ENCODE measurements around the gene PERCC1. TPM values are rescaled to one million over a fixed set of nuclear protein-coding genes. Genes with fewer than 3 reads are reported as not detected.

The PERCC1 gene
- total RNA-seq, 1 donor from 2014 or later = 0.33 TPM

DNA sequence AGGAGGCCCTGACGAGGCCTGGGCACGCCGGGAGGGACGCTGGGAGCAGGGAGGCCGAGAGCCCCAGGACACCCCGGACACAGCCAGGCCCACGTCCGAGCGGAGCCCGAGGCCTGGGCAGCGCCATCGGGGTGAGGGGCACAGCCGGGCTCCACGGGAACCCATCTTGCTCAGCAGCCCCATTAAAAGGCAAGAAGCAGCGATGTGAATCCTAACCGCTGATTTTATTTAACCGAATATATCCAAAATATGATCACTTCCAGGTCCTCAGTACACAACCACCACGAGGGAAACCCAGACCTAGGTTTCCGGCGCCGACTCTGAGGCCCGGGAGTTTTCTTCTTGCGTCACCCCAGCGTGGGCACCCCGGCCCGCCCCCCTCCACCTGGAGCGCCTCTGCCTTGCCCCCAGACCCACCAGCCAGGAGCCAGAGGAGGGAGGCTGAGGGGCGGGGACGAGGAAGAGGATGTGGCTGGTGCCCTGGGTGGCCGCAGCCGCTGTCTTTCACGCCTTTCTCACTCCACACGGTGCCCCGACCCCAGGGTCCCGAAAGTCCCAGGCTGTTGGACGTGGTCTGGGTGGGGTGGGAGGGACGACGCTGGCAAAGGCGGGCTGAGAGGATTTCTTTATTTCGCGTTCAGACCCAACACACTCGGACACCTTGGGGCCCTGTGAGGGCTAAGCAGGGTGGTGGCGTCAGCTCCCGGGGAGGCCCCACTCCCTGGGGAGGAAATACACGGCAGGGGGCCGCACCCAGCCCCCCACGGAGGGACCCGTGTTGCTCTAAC, 14.0 kb downstream of the PERCC1 start:
- Mint-ChIP-seq H3K27ac (peak overlapping the region; percentile 50), H3K4me3 (peak overlapping the region; percentile 19), H3K27me3 (no peaks in the 10 kb centered on the region), H3K4me1 (peaks cover 7% of the 10 kb centered on the region), H3K36me3 (ENCODE audit: low read depth) (peaks cover 27% of the 10 kb centered on the region), H3K9me3 (no peaks in the 10 kb centered on the region)
- no peak for DNase-seq
- POLR2A ChIA-PET = interaction anchor here (1.2 to 3.8 kb wide), 5 partner anchors 12 to 66 kb away, joined by 3 to 30 read pairs (median 11); partner anchors contain the start of genes TELO2 and UQCC4
- intact Hi-C loops (cut with micrococcal nuclease) = loop anchor here (1.0 kb wide), 1 partner anchor 13 kb away; no protein-coding TSS in a partner anchor
- CTCF ChIA-PET = no interaction called here
- TF ChIP-seq, protein P1, sequence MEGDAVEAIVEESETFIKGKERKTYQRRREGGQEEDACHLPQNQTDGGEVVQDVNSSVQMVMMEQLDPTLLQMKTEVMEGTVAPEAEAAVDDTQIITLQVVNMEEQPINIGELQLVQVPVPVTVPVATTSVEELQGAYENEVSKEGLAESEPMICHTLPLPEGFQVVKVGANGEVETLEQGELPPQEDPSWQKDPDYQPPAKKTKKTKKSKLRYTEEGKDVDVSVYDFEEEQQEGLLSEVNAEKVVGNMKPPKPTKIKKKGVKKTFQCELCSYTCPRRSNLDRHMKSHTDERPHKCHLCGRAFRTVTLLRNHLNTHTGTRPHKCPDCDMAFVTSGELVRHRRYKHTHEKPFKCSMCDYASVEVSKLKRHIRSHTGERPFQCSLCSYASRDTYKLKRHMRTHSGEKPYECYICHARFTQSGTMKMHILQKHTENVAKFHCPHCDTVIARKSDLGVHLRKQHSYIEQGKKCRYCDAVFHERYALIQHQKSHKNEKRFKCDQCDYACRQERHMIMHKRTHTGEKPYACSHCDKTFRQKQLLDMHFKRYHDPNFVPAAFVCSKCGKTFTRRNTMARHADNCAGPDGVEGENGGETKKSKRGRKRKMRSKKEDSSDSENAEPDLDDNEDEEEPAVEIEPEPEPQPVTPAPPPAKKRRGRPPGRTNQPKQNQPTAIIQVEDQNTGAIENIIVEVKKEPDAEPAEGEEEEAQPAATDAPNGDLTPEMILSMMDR (IDR thresholded peaks at IDR 0.05) = no peak
- ATAC-seq (ENCODE audit: low read depth) = peak; percentile 63

DNA sequence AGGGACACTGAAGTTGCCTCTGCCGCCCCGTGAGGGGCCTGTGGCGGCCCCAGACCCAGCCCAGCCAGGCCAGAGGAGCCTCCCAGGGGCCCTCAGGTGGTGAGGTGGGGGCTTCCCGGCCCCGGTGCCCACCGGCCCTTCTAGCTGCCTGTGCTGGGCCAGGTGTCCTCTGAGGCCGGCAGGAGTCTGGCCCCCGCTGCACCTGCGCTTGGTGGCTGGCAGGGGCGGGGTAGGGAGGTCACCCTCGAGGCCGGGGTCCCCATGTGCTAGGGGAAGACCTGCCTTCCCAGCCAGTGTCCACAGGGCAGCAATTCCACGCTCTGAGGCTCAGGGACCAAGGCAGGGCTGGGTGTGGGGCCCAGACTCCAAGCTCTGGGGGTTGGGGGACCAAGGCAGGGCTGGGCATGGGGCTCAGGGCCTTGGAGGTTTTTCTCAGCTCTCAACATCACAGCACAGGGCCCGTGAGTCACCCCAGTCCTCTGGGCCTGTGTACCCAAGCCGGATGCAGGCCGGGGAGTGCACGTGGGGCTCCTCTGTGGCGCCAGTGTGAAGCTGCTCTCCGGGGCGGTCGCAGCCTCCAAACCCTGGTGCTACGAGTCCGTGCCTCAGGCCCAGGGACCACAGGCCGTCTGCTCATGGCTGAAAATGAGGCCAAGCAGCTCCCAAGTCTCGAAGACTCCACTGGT, 14.8 kb downstream of the PERCC1 start:
- Mint-ChIP-seq H3K36me3 (ENCODE audit: low read depth) (peaks cover 32% of the 10 kb centered on the region), H3K27ac (peak overlapping the region; percentile 30), H3K9me3 (no peaks in the 10 kb centered on the region), H3K27me3 (no peaks in the 10 kb centered on the region), H3K4me3 (no peak overlapping the region), H3K4me1 (peaks cover 7% of the 10 kb centered on the region)
- POLR2A ChIA-PET = interaction anchor here (1.6 to 3.8 kb wide), 4 partner anchors 13 to 47 kb away, joined by 4 to 30 read pairs (median 12); partner anchors contain the start of genes TELO2 and UQCC4
- DNase-seq (no peak), ATAC-seq (ENCODE audit: low read depth) (peak; percentile 54)
- CTCF ChIA-PET = no interaction called here
- TF ChIP-seq, protein P1 (IDR thresholded peaks at IDR 0.05) = no peak
- intact Hi-C loops (cut with micrococcal nuclease) = loop anchor here (1.0 kb wide), 1 partner anchor 13 kb away; no protein-coding TSS in a partner anchor

DNA sequence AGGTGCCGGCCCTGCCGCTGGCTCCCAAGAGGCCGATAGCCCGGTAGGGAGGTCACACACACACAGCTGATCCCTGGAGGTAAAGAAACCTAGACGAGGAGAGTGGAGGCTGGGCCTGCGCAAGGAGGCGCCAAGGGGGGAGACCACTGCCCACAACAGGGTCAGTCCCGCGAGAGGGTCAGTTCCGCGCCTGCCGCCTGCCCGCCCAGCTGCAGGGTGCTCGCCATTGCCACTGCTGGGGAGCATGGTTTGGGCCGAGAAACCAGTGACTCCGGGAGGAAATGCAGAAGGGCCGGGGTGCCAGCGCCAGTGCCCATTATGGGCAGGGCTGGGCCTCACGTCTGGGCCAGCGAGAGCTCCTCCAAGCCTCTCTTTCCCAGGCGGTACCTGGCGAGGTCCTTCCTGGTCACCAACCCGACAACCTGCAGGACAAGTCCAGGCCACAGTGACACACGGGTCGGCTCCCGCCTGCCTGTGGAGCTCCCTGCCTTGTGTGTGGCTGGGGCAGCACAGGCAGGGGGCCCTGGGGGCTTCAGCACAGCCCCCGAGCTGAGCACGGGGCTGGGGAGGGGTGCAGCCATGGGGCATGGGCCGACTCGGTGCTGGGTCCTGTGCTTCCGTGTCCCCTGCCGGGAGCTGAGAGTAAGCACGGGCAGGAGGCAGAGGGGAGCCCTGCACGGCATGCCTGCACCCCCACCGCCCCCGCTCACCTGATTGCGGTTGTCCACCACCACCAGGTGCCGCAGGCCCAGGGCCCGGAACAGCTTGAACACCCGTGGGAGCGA, 15.6 kb downstream of the PERCC1 start:
- DNase-seq (no peak), ATAC-seq (ENCODE audit: low read depth) (no peak)
- TF ChIP-seq, protein P1 (IDR thresholded peaks at IDR 0.05) = no peak
- ChIA-PET CTCF (no interaction called here), POLR2A (interaction anchor here (1.2 to 3.8 kb wide), 5 partner anchors 10 to 46 kb away, joined by 3 to 30 read pairs (median 11); partner anchors contain the start of genes TELO2 and UQCC4)
- H3K4me1 Mint-ChIP-seq = peaks cover 7% of the 10 kb centered on the region
- H3K36me3 Mint-ChIP-seq (ENCODE audit: low read depth) = peaks cover 36% of the 10 kb centered on the region
- H3K27ac Mint-ChIP-seq = no peak overlapping the region
- no peaks in the 10 kb centered on the region for H3K9me3 Mint-ChIP-seq
- intact Hi-C loops (cut with micrococcal nuclease) = no loop called here
- H3K27me3 Mint-ChIP-seq = no peaks in the 10 kb centered on the region
- no peak overlapping the region for H3K4me3 Mint-ChIP-seq

- ATAC-seq (ENCODE audit: low read depth) (no peak), DNase-seq (no peak)
- Mint-ChIP-seq H3K4me3 (no peak overlapping the region), H3K4me1 (peaks cover 7% of the 10 kb centered on the region), H3K27ac (no peak overlapping the region), H3K9me3 (no peaks in the 10 kb centered on the region), H3K27me3 (no peaks in the 10 kb centered on the region), H3K36me3 (ENCODE audit: low read depth) (peaks cover 47% of the 10 kb centered on the region)
- intact Hi-C loops (cut with micrococcal nuclease) = no loop called here
- TF ChIP-seq, protein P1 (IDR thresholded peaks at IDR 0.05) = no peak
- CTCF ChIA-PET = no interaction called here
- POLR2A ChIA-PET = interaction anchor here (0.8 to 3.4 kb wide), 2 partner anchors 11 to 45 kb away, joined by 3 to 11 read pairs; partner anchors contain the start of gene TELO2
Measured at GRCh38 chr16:1447965-1448364, 17.1 kb downstream of the PERCC1 start.

Data from activated B cell treated with CpG ODN at 0.5 μM for 24 hours (primary cell).